Measurements from ENCODE around the gene RAB1A.

Gene RAB1A

GRCh38 chr2:65049010-65049639 is 80.8 kb downstream of the RAB1A start:
- no peak for DNase-seq (ENCODE audit: low read depth, low spot score)
- H3K4me3 ChIP-seq (ENCODE audit: low read length): no peak overlapping the region

DNA sequence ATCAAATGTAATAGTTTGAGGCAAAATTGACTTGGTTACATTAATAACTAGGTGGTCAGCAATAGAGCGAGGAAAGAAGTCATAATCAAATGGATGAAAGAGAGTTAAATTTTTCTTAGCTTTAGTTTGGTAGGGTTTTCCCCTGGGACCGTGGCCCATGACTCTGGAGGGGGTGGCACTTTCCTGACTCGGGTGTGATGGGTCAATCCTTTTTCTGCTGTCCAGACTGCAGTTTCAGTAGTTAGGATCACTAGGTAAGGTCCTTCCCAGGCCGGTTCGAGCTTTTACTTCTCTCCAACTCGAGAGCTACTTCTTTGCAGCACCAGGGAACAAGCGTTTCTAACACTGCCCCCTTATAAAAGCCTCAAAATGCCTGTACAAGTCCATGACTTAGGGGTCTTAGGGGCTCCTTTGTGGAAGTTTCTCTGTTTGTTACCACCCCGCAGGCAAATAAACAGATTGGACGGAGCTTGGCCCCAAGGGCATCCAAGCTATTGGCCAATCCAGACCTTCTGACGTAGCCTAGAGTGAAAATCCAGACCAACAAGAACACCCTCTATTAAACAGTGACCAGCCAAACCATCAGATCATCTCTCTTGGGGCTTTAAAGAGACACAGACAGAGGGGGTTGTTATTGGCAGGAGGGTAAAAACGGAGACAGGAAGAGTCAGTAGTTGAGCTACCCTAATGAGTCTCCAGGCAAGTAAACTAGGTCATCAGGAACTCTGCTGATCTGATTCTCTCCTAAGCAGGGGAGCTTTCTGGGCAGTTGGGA is 83.1 kb downstream of the RAB1A start:
- DNase-seq (ENCODE audit: low read depth, low spot score): no peak
- no peak overlapping the region for H3K4me3 ChIP-seq (ENCODE audit: low read length)

DNA sequence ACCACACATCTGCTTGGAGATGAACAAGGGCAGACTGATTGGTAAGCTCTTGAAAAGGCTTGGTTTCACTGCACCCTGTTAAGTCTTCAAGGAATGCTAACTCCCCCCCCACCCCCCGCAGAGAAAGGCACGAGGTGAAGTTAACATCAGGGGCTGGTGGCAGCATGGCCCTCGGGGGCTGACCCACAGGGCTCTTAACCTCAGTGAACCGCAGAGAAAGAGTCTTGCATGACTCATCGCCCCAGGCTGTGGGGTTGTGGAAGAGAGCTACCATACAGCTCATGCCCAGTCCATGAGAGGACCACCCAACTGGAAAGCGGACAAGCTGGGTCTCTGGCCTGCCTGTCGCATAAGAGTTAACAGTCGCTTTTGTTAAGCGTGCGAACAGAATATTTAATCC is 84.3 kb downstream of the RAB1A start:
- no peak overlapping the region for H3K4me3 ChIP-seq (ENCODE audit: low read length)
- no peak for DNase-seq (ENCODE audit: low read depth, low spot score)

DNA sequence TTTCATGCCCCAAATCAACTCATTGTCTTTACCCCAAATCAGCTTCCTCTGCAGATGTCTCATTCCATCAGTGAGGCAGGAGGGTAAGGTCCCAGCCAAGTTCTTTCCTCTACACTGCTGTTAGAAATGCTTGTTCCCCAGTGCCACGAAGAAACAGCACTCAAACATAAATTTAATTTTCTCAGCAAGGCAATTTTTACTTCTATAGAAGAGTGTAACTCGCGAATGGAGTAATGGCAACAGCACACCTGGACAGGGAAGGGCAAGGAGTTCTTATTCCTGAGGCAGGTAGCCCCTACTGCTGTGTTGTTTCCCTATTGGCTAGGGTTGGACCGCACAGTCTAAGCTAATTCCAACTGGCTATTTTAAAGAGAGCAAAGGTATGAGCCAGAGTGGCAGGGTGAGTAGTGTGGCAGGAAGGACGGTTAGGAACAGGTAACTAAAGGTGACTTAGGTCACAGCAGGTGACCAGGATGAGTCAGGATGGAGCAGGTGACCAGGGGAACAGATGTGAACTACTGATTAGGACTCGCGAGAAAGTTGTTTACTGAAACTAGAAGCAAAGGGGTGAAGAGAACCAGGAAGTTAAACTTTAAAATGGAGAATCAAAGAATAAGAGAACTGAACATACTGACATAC is 85.7 kb downstream of the RAB1A start:
- no peak overlapping the region for H3K4me3 ChIP-seq (ENCODE audit: low read length)
- DNase-seq (ENCODE audit: low read depth, low spot score): no peak

- DNase-seq (ENCODE audit: low read depth, low spot score): no peak
- no peak overlapping the region for H3K4me3 ChIP-seq (ENCODE audit: low read length)
Observed at GRCh38 chr2:65043001-65043400, 86.9 kb downstream of the RAB1A start.

GRCh38 chr2:65040400-65041261 is 89.3 kb downstream of the RAB1A start:
- DNase-seq (ENCODE audit: low read depth, low spot score): peak; percentile 81
- no peak overlapping the region for H3K4me3 ChIP-seq (ENCODE audit: low read length)

DNA sequence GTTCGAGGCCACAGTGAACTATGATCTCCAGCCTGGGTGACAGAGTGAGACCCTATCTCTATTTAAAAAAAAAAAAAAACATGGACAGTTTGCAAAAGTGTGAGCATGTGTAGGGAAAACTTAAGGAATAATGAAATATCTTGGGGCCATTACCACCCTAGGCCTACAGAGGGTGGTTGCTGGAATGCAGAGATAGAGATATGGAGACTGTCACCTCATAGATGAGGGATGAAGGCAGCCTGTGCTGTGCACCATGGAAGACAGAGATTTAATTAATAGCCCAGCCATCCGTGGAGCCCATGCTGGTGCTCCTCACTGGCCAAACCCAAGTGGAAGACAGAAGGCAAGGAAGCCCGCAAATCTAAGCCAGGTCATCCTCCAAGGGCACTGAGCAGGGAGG is 90.3 kb downstream of the RAB1A start:
- DNase-seq (ENCODE audit: low read depth, low spot score): no peak
- no peak overlapping the region for H3K4me3 ChIP-seq (ENCODE audit: low read length)

DNA sequence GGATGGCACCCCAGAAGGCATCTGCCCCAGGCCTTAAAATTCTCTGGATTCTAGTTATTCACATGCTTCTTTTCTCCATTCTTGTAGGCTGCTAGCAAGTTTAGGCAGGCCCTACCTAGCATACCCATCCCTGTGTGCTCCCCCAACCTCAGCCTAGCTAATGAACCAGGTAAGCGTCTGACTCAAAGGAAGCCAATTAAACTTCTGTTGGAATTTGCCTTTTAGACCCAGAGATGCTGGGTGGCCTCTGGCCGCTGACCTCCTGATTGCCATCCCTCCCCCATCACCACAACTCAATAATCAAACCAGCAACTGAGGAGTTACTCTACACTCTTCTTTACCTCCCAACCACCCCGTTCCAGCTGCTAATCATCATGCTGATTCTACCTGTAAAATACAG is 92.7 kb downstream of the RAB1A start:
- H3K4me3 ChIP-seq (ENCODE audit: low read length): no peak overlapping the region
- no peak for DNase-seq (ENCODE audit: low read depth, low spot score)

Measured in Jurkat, Clone E6-1 (cell line).